ENCODE data around the gene CTIF. TPM values are rescaled to one million over a fixed set of nuclear protein-coding genes. Genes with fewer than 3 reads are reported as not detected.

Gene CTIF
- polyA plus RNA-seq, 3 donors = 0.38 to 8.7 (median 1.2) TPM

DNA sequence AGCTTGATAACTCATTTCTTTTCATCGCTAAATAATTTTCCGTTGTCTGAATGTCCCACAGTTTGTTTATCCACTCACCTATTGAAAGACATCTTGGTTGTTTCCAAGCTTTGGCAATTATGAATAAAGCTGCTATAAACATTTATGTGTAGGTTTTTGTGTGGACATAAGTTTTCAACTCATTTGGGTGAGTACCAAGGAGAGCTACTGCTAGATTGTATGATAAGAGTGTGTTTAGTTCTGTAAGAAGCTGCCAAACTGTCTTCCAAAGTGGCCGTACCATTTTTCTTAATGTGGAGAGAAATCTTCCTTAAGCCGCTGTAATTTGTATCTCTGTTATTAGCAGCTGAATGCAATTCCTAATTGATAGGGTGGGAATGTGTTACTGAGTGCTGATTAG lies 11.4 kb upstream of the CTIF start:
- Histone ChIP-seq H3K4me1 (ENCODE audit: control insufficient read depth in 1 of 2, insufficient read depth in 2 of 2, low read length in 2 of 2) (no peaks in the 10 kb centered on the region), H3K27me3 (ENCODE audit: control insufficient read depth in 2 of 2, insufficient read depth in 2 of 2, low read length in 2 of 2) (peaks cover 3 to 4% of the 10 kb centered on the region in 2 donors), H2AFZ (ENCODE audit: insufficient read depth, low read depth, low read length, poor library complexity, severe bottlenecking) (no peak overlapping the region), H3K27ac (ENCODE audit: low read depth in 1 of 2, low read length in 2 of 2) (no peak overlapping the region), H3K36me3 (replicated peaks in 1 of 2; ENCODE audit: control insufficient read depth in 1 of 2, insufficient read depth in 2 of 2, low read length in 2 of 2) (no peaks in the 10 kb centered on the region), H4K20me1 (ENCODE audit: insufficient read depth, low read length) (no peaks in the 10 kb centered on the region), H3K4me2 (replicated peaks; ENCODE audit: extremely low read depth, low read length, poor library complexity, severe bottlenecking) (no peak overlapping the region), H3K4me3 (replicated peaks in 1 of 3; ENCODE audit: low read depth in 2 of 3, low read length in 3 of 3) (no peak overlapping the region), H3K9me3 (replicated peaks in 1 of 2; ENCODE audit: control insufficient read depth in 1 of 2, insufficient read depth in 1 of 2, low read length in 2 of 2) (no peaks in the 10 kb centered on the region), H3K9ac (ENCODE audit: insufficient read depth, low read length, poor library complexity, severe bottlenecking) (no peak overlapping the region), H3K79me2 (ENCODE audit: insufficient read depth, low read length) (no peaks in the 10 kb centered on the region)
- H3K4me1 Mint-ChIP-seq = no peaks in the 10 kb centered on the region
- H3K9me3 Mint-ChIP-seq = peaks cover 0 to 5% (median 0%) of the 10 kb centered on the region in 7 donors
- no peak overlapping the region for H3K27ac Mint-ChIP-seq
- peaks cover 1 to 14% (median 9%) of the 10 kb centered on the region in 3 donors for H3K27me3 Mint-ChIP-seq (ENCODE audit: low read depth in 3 of 3)
- DNase-seq = no peak
- intact Hi-C loops (cut with micrococcal nuclease) = no loop called here
- TF ChIP-seq, protein P1, sequence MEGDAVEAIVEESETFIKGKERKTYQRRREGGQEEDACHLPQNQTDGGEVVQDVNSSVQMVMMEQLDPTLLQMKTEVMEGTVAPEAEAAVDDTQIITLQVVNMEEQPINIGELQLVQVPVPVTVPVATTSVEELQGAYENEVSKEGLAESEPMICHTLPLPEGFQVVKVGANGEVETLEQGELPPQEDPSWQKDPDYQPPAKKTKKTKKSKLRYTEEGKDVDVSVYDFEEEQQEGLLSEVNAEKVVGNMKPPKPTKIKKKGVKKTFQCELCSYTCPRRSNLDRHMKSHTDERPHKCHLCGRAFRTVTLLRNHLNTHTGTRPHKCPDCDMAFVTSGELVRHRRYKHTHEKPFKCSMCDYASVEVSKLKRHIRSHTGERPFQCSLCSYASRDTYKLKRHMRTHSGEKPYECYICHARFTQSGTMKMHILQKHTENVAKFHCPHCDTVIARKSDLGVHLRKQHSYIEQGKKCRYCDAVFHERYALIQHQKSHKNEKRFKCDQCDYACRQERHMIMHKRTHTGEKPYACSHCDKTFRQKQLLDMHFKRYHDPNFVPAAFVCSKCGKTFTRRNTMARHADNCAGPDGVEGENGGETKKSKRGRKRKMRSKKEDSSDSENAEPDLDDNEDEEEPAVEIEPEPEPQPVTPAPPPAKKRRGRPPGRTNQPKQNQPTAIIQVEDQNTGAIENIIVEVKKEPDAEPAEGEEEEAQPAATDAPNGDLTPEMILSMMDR (IDR thresholded peaks at IDR 0.05) = no peak
- WGBS (ENCODE audit: insufficient coverage) = no CpG with 5 or more reads among the region's 4 CpGs
- no peak overlapping the region for H3K4me3 Mint-ChIP-seq
- H3K36me3 Mint-ChIP-seq = no peaks in the 10 kb centered on the region

DNA sequence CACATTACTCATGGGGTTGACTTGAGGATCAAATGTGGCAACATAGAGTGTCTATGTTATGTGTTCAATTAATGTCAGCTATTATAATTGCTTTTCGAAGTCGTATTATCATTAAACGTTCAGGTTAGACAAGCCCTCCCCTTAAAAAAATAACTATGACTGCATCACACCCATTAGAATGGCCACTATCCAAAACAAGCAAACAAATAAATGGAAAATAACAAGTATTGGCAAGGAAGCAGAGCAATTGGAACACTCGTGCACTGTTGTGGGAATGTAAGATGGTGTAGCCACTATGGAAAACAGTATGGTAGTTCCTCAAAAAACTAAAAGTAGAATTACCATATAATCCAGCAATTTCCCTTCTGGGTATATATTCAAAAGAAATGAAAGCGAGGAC lies 10.0 kb upstream of the CTIF start:
- Mint-ChIP-seq H3K4me1 (peaks cover 2% of the 10 kb centered on the region), H3K27ac (no peak overlapping the region), H3K9me3 (peaks cover 0 to 5% (median 0%) of the 10 kb centered on the region in 7 donors), H3K36me3 (no peaks in the 10 kb centered on the region), H3K27me3 (ENCODE audit: low read depth in 3 of 3) (peaks cover 1 to 14% (median 9%) of the 10 kb centered on the region in 3 donors), H3K4me3 (no peak overlapping the region)
- Histone ChIP-seq H3K4me2 (replicated peaks; ENCODE audit: extremely low read depth, low read length, poor library complexity, severe bottlenecking) (no peak overlapping the region), H3K27me3 (ENCODE audit: control insufficient read depth in 2 of 2, insufficient read depth in 2 of 2, low read length in 2 of 2) (peaks cover 3 to 4% of the 10 kb centered on the region in 2 donors), H2AFZ (ENCODE audit: insufficient read depth, low read depth, low read length, poor library complexity, severe bottlenecking) (no peak overlapping the region), H3K9me3 (replicated peaks in 1 of 2; ENCODE audit: control insufficient read depth in 1 of 2, insufficient read depth in 1 of 2, low read length in 2 of 2) (no peaks in the 10 kb centered on the region), H3K36me3 (replicated peaks in 1 of 2; ENCODE audit: control insufficient read depth in 1 of 2, insufficient read depth in 2 of 2, low read length in 2 of 2) (no peaks in the 10 kb centered on the region), H3K4me3 (replicated peaks in 1 of 3; ENCODE audit: low read depth in 2 of 3, low read length in 3 of 3) (no peak overlapping the region), H3K27ac (ENCODE audit: low read depth in 1 of 2, low read length in 2 of 2) (no peak overlapping the region), H3K4me1 (ENCODE audit: control insufficient read depth in 1 of 2, insufficient read depth in 2 of 2, low read length in 2 of 2) (no peaks in the 10 kb centered on the region), H4K20me1 (ENCODE audit: insufficient read depth, low read length) (no peaks in the 10 kb centered on the region), H3K9ac (ENCODE audit: insufficient read depth, low read length, poor library complexity, severe bottlenecking) (no peak overlapping the region), H3K79me2 (ENCODE audit: insufficient read depth, low read length) (no peaks in the 10 kb centered on the region)
- no CpG with 5 or more reads among the region's 5 CpGs for WGBS (ENCODE audit: insufficient coverage)
- intact Hi-C loops (cut with micrococcal nuclease) = no loop called here
- no peak for DNase-seq
- TF ChIP-seq, protein P1 (IDR thresholded peaks at IDR 0.05) = no peak
